ENCODE data around the gene CAPZB.

GRCh38 chr1:19419691-19420090, 65.6 kb downstream of the CAPZB start:
- no peak for TF ChIP-seq CTCF (IDR thresholded peaks at IDR 0.05)
- no peak for TF ChIP-seq POLR2A (IDR thresholded peaks at IDR 0.05)
